Keratinocyte (primary cell): Measurements from ENCODE around the gene LUM. TPM values are rescaled to one million over a fixed set of nuclear protein-coding genes. Genes with fewer than 3 reads are reported as not detected.

Experiments used
- DNase-seq: peaks from one replicate; pipeline ENCODE4 v3.0.0-alpha.2; 2011; ENCODE audit warnings: low read depth, missing footprints, low spot score
- FAIRE-seq: peaks from 2 replicates; lab custom pipeline; 2011; peaks lifted over from hg19 to GRCh38; lab: Jason Lieb, UNC
- H2AFZ ChIP-seq: 2 replicates; pipeline ENCODE4 v1.6.0; 2012; ENCODE audit warnings: low read length, control low read depth, inconsistent platforms; ENCODE audit not compliant: control insufficient read depth
- H3K27ac ChIP-seq: 2 replicates; pipeline ENCODE4 v1.5.1; 2011; ENCODE audit warnings: low read length; ENCODE audit not compliant: control insufficient read depth, insufficient read depth
- H3K27me3 ChIP-seq: 3 replicates; pipeline ENCODE4 v1.6.0; 2011; ENCODE audit warnings: low read length; ENCODE audit not compliant: control insufficient read depth, insufficient read depth; ENCODE audit errors: extremely low read depth
- H3K36me3 ChIP-seq, 2 experiments: 2 replicates in 1 of 2; 3 replicates in 1 of 2; pipeline ENCODE4 v1.5.1; 2011; ENCODE audit warnings: low read length in 2 of 2, mild to moderate bottlenecking in 1 of 2; ENCODE audit not compliant: control insufficient read depth in 2 of 2, insufficient read depth in 2 of 2; ENCODE audit errors: extremely low read depth in 1 of 2
- H3K4me1 ChIP-seq: 3 replicates; pipeline ENCODE4 v1.5.1; 2011; ENCODE audit warnings: low read length; ENCODE audit not compliant: control insufficient read depth, insufficient read depth; ENCODE audit errors: extremely low read depth
- H3K4me2 ChIP-seq: 3 replicates; pipeline ENCODE4 v1.6.0; 2011; ENCODE audit warnings: low read depth, low read length; ENCODE audit not compliant: control insufficient read depth, insufficient read depth; ENCODE audit errors: extremely low read depth
- H3K4me3 ChIP-seq, 3 experiments: fragments of 200-600 bp in 1 of 3; sonication (generic) in 1 of 3; 2 replicates in 2 of 3; 3 replicates in 1 of 3; pipeline ENCODE4 v1.5.1; 2011 to 2016; ENCODE audit warnings: low read length in 3 of 3, mild to moderate bottlenecking in 3 of 3, control low read depth in 2 of 3, inconsistent platforms in 1 of 3, low read depth in 1 of 3, mixed read lengths in 1 of 3, mixed run types in 1 of 3, moderate library complexity in 1 of 3; ENCODE audit not compliant: control insufficient read depth in 2 of 3, insufficient read depth in 2 of 3; ENCODE audit errors: extremely low read depth in 1 of 3
- H3K79me2 ChIP-seq: 2 replicates; pipeline ENCODE4 v1.6.0; 2012; ENCODE audit warnings: low read length; ENCODE audit not compliant: control insufficient read depth, insufficient read depth
- H3K9ac ChIP-seq: 3 replicates; pipeline ENCODE4 v1.6.0; 2011; ENCODE audit warnings: low read length; ENCODE audit not compliant: control insufficient read depth, insufficient read depth; ENCODE audit errors: extremely low read depth
- H3K9me1 ChIP-seq: 3 replicates; pipeline ENCODE4 v1.6.0; 2011; ENCODE audit warnings: low read length; ENCODE audit not compliant: control insufficient read depth, insufficient read depth; ENCODE audit errors: extremely low read depth
- H3K9me3 ChIP-seq: 2 replicates; pipeline ENCODE4 v1.5.1; 2012; ENCODE audit warnings: low read depth, low read length; ENCODE audit not compliant: control insufficient read depth
- H4K20me1 ChIP-seq: 3 replicates; pipeline ENCODE4 v1.6.0; 2011; ENCODE audit warnings: low read length; ENCODE audit not compliant: control insufficient read depth, insufficient read depth; ENCODE audit errors: extremely low read depth
- CTCF ChIP-seq, 3 experiments: IDR thresholded peaks in 1 of 3; conservative IDR thresholded peaks in 1 of 3; optimal IDR thresholded peaks in 1 of 3; 2 replicates in 2 of 3; 3 replicates in 1 of 3; pipeline versions ENCODE3 to v1.5.1; 2011; ENCODE audit warnings: low read length in 3 of 3, mild to moderate bottlenecking in 3 of 3, moderate library complexity in 2 of 3, control low read depth in 1 of 3, inconsistent platforms in 1 of 3; ENCODE audit not compliant: insufficient read depth in 2 of 3; ENCODE audit errors: extremely low read depth in 1 of 3
- EZH2 ChIP-seq: IDR thresholded peaks from one replicate; pipeline ENCODE4 v1.6.1; 2012; ENCODE audit warnings: inconsistent platforms, mild to moderate bottlenecking, low read length, moderate library complexity
- dilution Hi-C: fragments of 300-500 bp; cut with MboI; formaldehyde crosslinking; loops from one replicate; pipeline ENCODE4 v1.7.0; 2020; ENCODE audit warnings: low sequenced_read_pairs; ENCODE audit not compliant: extremely low pct_ligation_motif_present
- polyA plus RNA-seq, 5 experiments: library from polyadenylated mRNA; depleted of rRNA in 3 of 5; stranded (reverse) in 3 of 5; stranded (forward) in 1 of 5; unstranded in 1 of 5; fragments of >200 nt; gene quantifications; 1 replicate in 1 of 5; 2 replicates in 3 of 5; 3 replicates in 1 of 5; pipeline versions ENCODE4 v1.2.1 to v1.2.3, GENCODE V29; 2011 to 2012; ENCODE audit warnings: missing spikeins in 2 of 5, low read depth in 1 of 5, low replicate concordance in 1 of 5

Gene LUM
- polyA plus RNA-seq, 1 donor (not counting 4 experiments of a cell fraction or from before 2014, with no cell fraction given), result 0.37 TPM

GRCh38 chr12:91099836-91100235 lies 11.5 kb downstream of the LUM start:
- Histone ChIP-seq H3K9ac (no peak overlapping the region), H3K4me1 (peaks cover 6% of the 10 kb centered on the region), H3K9me1 (no peaks in the 10 kb centered on the region), H3K36me3 (no peaks in the 10 kb centered on the region), H3K9me3 (no peaks in the 10 kb centered on the region), H3K4me3 (no peak overlapping the region), H3K4me2 (no peak overlapping the region), H3K79me2 (no peaks in the 10 kb centered on the region), H2AFZ (no peak overlapping the region), H3K27me3 (no peaks in the 10 kb centered on the region), H3K27ac (no peak overlapping the region), H4K20me1 (no peaks in the 10 kb centered on the region)
- no peak for DNase-seq
- FAIRE-seq, result no peak
- no peak for TF ChIP-seq EZH2
- TF ChIP-seq CTCF (optimal IDR thresholded peaks at IDR 0.05 in 1 of 3, IDR thresholded peaks at IDR 0.05 in 1 of 3, conservative IDR thresholded peaks at IDR 0.05 in 1 of 3; ENCODE audit: extremely low read depth in 1 of 3, insufficient read depth in 2 of 3, low read length in 3 of 3), result no peak
- dilution Hi-C loops, result no loop called here

GRCh38 chr12:91099341-91099740 lies 12.0 kb downstream of the LUM start:
- DNase-seq (no peak), FAIRE-seq (no peak)
- Histone ChIP-seq H3K4me2 (no peak overlapping the region), H3K4me1 (peaks cover 6% of the 10 kb centered on the region), H3K27me3 (no peaks in the 10 kb centered on the region), H3K36me3 (no peaks in the 10 kb centered on the region), H3K9me1 (no peaks in the 10 kb centered on the region), H3K79me2 (no peaks in the 10 kb centered on the region), H2AFZ (no peak overlapping the region), H3K4me3 (no peak overlapping the region), H3K9me3 (no peaks in the 10 kb centered on the region), H3K27ac (no peak overlapping the region), H3K9ac (no peak overlapping the region), H4K20me1 (no peaks in the 10 kb centered on the region)
- no peak for TF ChIP-seq EZH2
- TF ChIP-seq CTCF (optimal IDR thresholded peaks at IDR 0.05 in 1 of 3, IDR thresholded peaks at IDR 0.05 in 1 of 3, conservative IDR thresholded peaks at IDR 0.05 in 1 of 3; ENCODE audit: extremely low read depth in 1 of 3, insufficient read depth in 2 of 3, low read length in 3 of 3), result no peak
- dilution Hi-C loops, result no loop called here
